ENCODE measurements around the gene RAD51B.

- TF ChIP-seq POLR2A (IDR thresholded peaks at IDR 0.05), result no peak
- TF ChIP-seq EP300 (IDR thresholded peaks at IDR 0.05), result no peak
- TF ChIP-seq CTCF (IDR thresholded peaks at IDR 0.05), result no peak
- TF ChIP-seq POLR2AphosphoS5 (IDR thresholded peaks at IDR 0.05), result no peak
Measured at GRCh38 chr14:68420350-68420749, 600.8 kb downstream of the RAD51B start.
